Ovary (tissue), 9 donors: ENCODE results near the gene TIPRL. TPM values are rescaled to one million over a fixed set of nuclear protein-coding genes. Genes with fewer than 3 reads are reported as not detected.

Experiments used
- DNase-seq, 5 donors: peaks; one replicate each; pipeline ENCODE4 v3.0.0-alpha.2; 2019 to 2020
- H3K27ac ChIP-seq, 2 donors: fragments of 200-600 bp; one replicate each; pipeline versions ENCODE4 v1.5.1 to v1.8.0; 2019 to 2022
- H3K27me3 ChIP-seq: fragments of 200-600 bp; one replicate; pipeline ENCODE4 v1.8.0; 2022
- H3K36me3 ChIP-seq: fragments of 200-600 bp; sonication (generic); one replicate; pipeline ENCODE4 v1.5.1; 2019
- H3K4me1 ChIP-seq: one replicate; pipeline ENCODE4 v1.8.1; 2013; ENCODE audit warnings: mild to moderate bottlenecking, moderate library complexity; ENCODE audit not compliant: insufficient read depth
- H3K4me3 ChIP-seq: fragments of 200-600 bp; sonication (generic); one replicate; pipeline ENCODE4 v1.5.1; 2017
- H3K9me3 ChIP-seq, 2 donors: fragments of 200-600 bp in 1 of 2; sonication (generic) in 1 of 2; one replicate each; pipeline versions ENCODE4 v1.5.1 to v1.8.1; 2013 to 2019; ENCODE audit warnings: mild to moderate bottlenecking in 1 of 2, moderate library complexity in 1 of 2
- CTCF ChIP-seq, 3 donors: fragments of 450-650 bp in 2 of 3; fragments of 200-600 bp in 1 of 3; IDR thresholded peaks; one replicate each; pipeline versions ENCODE4 v1.5.1 to v1.8.0; 2016 to 2022; ENCODE audit warnings: antibody characterized with exemption in 3 of 3, mild to moderate bottlenecking in 1 of 3
- EP300 ChIP-seq: sonication (generic); formaldehyde crosslinking; IDR thresholded peaks from one replicate; pipeline ENCODE4 v1.6.1; 2017; ENCODE audit warnings: antibody characterized with exemption
- POLR2A ChIP-seq: fragments of 450-650 bp; IDR thresholded peaks from one replicate; pipeline ENCODE4 v1.6.1; 2017; ENCODE audit warnings: antibody characterized with exemption, mild to moderate bottlenecking, moderate library complexity
- WGBS, 3 donors: extraction: QIAGEN DNeasy Blood & Tissue Kit in 1 of 3; methylation state at CpG; one replicate each; pipeline versions ENCODE4 v1.1.5 to v1.1.7; 2013 to 2017; 5-methylcytosine and 5-hydroxymethylcytosine counted together
- intact Hi-C, 4 donors: fragments of 100-400 bp; cut with DNase I; formaldehyde crosslinking; loops; one replicate each; pipeline versions ENCODE4 v1.11.0 to v1.15.1; 2022 to 2023
- polyA plus RNA-seq, 2 donors: library from polyadenylated mRNA; stranded (reverse); fragments of 200-250 nt in 1 of 2; fragments of 350-450 nt in 1 of 2; fragmentation: Illumina TruSeq in 1 of 2; extraction: RNeasy Lipid Tissue Mini Kit (QIAGEN cat#74804) in 1 of 2; gene quantifications; one replicate each; pipeline ENCODE4 v1.2.3, GENCODE V29; 2013 to 2014
- total RNA-seq, 7 donors: library from RNA; depleted of rRNA in 2 of 7; stranded (reverse); fragments of >200 nt in 2 of 7; fragmentation: NEBNext Ultra II Directional in 3 of 7; extraction: Animal tissue kit (Norgen Biotek cat#: 25700) in 3 of 7; gene quantifications; one replicate each; pipeline versions ENCODE4 v1.1.0 to v1.2.4, GENCODE V29; 2016 to 2023
- donor health status: DM: no; HTN: no; CAD: no; lungs with moderate emphysema.
- donor health status: DM: no; HTN: no; CAD: no.
- donor health status: Bipolar disorder and iron deficiency.
- donor health status: DM: yes; HTN: yes; CAD: no.
- donor health status: DM: no; HTN: no; CAD: no.
- donor health status: DM: yes; HTN: yes; CAD: no.

Gene TIPRL
- total and polyA plus RNA-seq, 9 donors = 13.9 to 35.2 (median 25.6) TPM

- DNase-seq = no peak
- no peak overlapping the region for H3K27ac ChIP-seq
- 62 to 77% (median 75%) methylated on average over 3 of the region's 3 CpGs for WGBS, 3 donors
- H3K4me3 ChIP-seq = no peak overlapping the region
- no peaks in the 10 kb centered on the region for H3K27me3 ChIP-seq
- no peaks in the 10 kb centered on the region for H3K9me3 ChIP-seq
- H3K36me3 ChIP-seq = no peaks in the 10 kb centered on the region
- intact Hi-C loops = no loop called here
- H3K4me1 ChIP-seq = no peaks in the 10 kb centered on the region
- no peak for TF ChIP-seq EP300
- TF ChIP-seq CTCF (IDR thresholded peaks at IDR 0.05) = no peak
- TF ChIP-seq POLR2A = no peak
These were observed 15.1 kb upstream of the TIPRL start for GRCh38 chr1:168163670-168164069.

- no peaks in the 10 kb centered on the region for H3K4me1 ChIP-seq
- H3K4me3 ChIP-seq = no peak overlapping the region
- no peaks in the 10 kb centered on the region for H3K27me3 ChIP-seq
- no peak for DNase-seq
- H3K27ac ChIP-seq = no peak overlapping the region
- H3K36me3 ChIP-seq = no peaks in the 10 kb centered on the region
- TF ChIP-seq EP300 = no peak
- TF ChIP-seq CTCF (IDR thresholded peaks at IDR 0.05) = no peak
- TF ChIP-seq POLR2A = no peak
- intact Hi-C loops = no loop called here
- no peaks in the 10 kb centered on the region for H3K9me3 ChIP-seq
- WGBS, 3 donors = 88 to 91% (median 90%) methylated on average over 3 of the region's 3 CpGs
These were observed 14.0 kb upstream of the TIPRL start for GRCh38 chr1:168164771-168165170.

- 7 to 28% (median 9%) methylated on average over 2 of the region's 2 CpGs for WGBS, 3 donors
- no peak for DNase-seq
These were observed 11.0 kb upstream of the TIPRL start for GRCh38 chr1:168167806-168168205.

GRCh38 chr1:168170564-168171508, 7.9 kb upstream of the TIPRL start:
- H3K9me3 ChIP-seq = no peaks in the 10 kb centered on the region
- H3K36me3 ChIP-seq = no peaks in the 10 kb centered on the region
- no peak overlapping the region for H3K4me3 ChIP-seq
- no peak for DNase-seq
- H3K27me3 ChIP-seq = no peaks in the 10 kb centered on the region
- no peaks in the 10 kb centered on the region for H3K4me1 ChIP-seq
- H3K27ac ChIP-seq = no peak overlapping the region
- TF ChIP-seq CTCF (IDR thresholded peaks at IDR 0.05) (no peak), EP300 (no peak), POLR2A (no peak)
- WGBS, 3 donors = 91 to 93% (median 92%) methylated on average over 7 of the region's 7 CpGs
- intact Hi-C loops = no loop called here

More at GRCh38 chr1:168167806-168168205, 11.0 kb upstream of the TIPRL start:
- TF ChIP-seq POLR2A = no peak
- no peak for TF ChIP-seq EP300
- no peak for TF ChIP-seq CTCF (IDR thresholded peaks at IDR 0.05)
- Histone ChIP-seq H3K36me3 (no peaks in the 10 kb centered on the region), H3K4me3 (no peak overlapping the region), H3K9me3 (no peaks in the 10 kb centered on the region), H3K27me3 (no peaks in the 10 kb centered on the region), H3K4me1 (no peaks in the 10 kb centered on the region), H3K27ac (no peak overlapping the region)
- intact Hi-C loops = no loop called here
